GM21390 (cell line): ENCODE results near the gene KHDC1.
"Not testable (repeated sequence)": the region's sequence is repeated elsewhere in the genome, so short reads cannot be mapped to it uniquely, and the experiment has no call there.

ENCODE experiments used
- ATAC-seq: cut with Tn5 transposase; IDR thresholded peaks from one replicate; pipeline ENCODE4 v1.9.1; 2021; ENCODE audit not compliant: unreplicated experiment

KHDC1 gene

DNA sequence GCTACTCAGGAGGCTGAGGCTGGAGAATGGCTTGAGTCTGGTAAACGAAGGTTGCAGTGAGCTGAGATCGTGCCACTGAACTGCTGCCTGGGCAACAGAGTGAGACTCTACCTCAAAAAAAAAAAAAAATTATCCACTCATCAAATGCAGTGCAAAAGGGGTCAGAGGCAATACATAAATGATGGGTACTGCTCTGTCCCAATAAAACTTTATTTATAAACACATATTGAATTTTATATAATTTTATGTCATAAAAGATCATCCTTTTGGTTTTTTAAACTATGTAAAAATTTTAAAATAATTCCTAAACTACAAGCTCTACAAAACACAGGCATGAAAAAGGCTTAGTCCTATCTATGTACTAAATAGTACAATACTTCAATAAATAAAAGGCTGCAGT lies 10.3 kb downstream of the KHDC1 start:
- ATAC-seq = no peak

DNA sequence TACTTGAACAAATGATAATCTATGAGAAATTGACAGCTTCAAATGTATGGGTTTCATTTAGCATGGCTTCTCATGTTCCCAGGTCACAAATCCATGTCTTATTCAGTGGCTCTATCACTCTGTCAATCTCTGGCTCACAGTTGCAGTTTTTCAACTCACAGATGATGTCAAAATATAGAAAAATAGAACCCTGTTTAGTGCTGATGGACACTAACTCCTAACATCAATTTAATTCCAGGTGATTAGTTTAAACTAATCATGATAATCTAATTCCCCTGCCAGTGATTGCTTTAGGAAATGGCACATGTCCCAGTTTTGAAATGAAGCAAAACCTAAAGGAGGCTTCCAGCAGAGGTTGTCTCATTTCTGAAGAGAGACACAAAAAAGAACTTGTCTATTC lies 13.0 kb downstream of the KHDC1 start:
- ATAC-seq = no peak

DNA sequence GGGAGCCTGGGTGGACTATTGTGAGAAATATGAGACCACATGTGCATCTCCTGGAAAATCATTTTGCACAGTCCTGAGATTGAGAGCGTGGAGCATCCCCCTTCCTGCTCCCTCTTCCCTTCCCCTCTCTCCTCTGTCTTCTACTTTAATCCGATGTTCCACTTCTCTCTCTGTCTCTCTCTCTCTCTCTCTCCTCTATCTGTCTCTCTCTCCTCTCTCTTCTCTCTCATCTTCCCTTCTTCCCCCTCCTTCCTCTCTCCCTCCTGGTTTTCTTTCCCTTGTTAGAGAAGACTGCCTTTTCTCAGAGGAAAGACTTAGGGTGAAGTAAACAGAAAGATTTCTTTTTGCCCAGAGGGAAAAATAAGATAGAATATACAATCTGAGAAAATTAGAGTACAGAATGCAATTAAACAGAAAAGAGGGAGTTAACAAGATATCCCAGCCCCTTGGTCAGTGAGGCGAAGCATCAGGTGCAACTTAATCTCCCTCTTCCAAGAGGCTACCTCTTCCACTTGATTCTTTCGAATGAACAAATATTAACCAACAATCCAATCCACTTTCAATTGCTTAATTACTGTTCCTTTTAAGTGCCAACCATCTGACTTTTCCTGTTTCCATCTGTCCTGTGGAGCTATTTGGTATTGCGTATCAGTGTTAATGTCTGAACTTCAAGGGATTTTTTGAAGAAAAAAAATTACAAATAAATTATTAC lies 14.6 kb downstream of the KHDC1 start:
- no peak for ATAC-seq

DNA sequence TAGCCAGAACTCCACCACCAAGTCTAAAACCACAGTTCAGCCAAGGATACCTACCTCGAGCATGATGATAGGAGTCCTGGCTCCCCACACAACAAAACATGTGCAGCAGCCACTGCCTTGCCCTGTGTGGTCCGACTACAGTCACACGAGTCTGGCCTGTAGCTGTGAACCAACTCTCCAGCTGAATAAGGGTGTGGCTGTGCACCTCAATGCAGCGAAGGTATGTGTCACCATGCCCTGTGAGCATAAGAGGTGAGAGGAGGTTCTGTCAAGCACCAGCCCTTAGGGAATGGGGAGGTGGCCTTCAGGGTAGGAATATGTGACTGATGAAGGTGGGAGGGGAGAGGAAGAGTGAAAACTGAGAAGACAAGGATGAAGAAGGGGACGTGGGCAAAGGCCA lies 21.0 kb downstream of the KHDC1 start:
- no peak for ATAC-seq

DNA sequence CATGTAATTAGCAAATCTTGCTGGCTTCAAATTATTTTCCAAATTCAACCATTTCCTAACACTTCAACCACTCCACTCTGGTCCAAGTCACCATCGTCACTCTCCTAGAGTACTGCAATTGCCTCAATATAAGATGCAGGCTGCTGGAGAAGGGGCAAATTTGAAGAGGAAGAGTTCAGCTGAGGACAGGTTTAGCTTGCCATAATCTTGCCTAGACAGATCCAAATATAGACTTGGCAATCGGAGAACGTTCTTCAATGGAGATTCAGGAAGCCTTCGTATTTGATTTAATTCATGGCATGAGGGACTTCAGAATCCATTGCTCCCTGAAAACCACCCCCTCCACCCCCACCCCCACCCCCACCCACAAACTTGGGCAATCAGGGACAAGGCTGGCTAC lies 22.3 kb downstream of the KHDC1 start:
- ATAC-seq = no peak

DNA sequence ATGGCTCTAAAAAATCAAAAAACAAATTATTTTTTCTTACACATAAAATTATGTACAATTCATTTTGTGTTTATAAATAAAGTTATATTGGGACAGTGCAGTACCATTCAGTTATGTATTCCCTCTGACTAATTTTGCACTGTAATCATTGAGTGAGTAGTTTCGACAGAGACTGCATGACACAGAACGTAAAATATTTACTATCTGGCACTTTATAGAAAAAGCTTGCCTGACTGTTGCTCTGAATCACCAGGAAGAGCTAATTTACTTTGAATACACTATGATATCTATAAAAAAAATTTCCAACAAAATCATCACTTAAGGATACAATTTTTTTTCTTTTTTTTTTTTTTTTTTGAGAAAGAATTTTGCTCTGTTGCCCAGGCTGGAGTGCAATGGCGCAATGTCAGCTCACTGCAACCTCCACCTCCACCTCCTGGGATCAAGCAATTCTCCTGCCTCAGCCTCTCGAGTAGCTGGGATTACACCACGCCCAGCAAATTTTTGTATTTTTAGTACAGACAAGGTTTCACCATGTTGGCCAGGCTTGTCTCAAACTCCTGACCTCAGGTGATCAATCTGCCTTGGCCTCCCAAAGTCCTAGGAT lies 26.7 kb downstream of the KHDC1 start:
- ATAC-seq = no peak

DNA sequence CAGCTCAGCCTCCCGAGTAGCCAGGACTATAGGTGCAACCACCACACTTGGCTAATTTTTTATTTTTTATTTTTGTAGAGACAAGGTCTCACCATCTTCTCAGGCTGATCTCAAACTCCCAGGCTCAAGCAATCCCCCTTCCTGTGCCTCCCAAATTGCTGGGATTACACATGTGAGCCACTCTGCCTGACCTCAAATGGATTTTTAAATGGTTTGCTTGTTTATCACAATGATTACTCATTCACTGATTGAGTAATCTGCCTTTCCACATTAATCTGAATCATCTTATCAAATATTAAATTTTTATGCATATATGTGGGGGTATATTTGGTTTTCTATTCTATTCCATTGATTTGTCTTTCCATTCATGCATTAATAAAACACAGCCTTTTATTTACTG lies 28.3 kb downstream of the KHDC1 start:
- ATAC-seq = no peak

DNA sequence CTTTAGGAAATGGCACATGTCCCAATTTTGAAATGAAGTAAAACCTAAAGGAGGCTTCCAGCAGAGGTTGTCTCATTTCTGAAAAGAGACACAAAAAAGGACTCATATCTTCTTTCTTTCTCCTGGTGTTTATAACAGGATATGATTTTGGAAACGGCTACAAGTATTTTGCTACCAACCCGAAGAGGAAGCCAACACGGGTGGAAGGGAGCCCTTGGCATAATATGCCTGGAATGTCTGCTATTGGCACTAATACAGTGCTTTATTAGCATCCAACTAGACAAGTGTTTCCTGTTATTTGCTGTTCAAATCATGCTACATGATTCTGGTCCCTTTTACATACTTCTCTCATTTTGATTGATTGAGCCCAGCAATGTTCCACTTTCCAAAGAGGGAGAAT lies 29.0 kb downstream of the KHDC1 start:
- ATAC-seq = not testable (repeated sequence)

DNA sequence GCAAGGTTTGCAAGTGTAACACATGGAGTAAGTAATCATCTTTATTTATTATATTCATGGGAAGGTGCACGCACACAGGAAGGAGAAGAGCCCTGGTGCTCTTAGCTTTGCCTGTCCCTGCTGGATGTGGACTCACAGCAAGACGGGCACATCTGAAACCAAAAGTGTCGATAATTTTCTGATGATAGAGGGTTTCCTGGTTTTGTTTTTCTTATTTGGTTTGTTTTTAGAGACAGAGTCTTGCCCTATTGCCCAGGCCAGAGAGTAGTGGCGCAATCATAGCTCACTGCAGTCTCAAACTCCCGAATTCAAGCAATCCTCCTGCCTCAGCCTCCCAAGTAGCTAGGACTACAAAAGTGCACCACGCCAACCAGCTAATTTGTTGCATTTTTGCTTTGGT lies 29.9 kb downstream of the KHDC1 start:
- ATAC-seq = no peak

DNA sequence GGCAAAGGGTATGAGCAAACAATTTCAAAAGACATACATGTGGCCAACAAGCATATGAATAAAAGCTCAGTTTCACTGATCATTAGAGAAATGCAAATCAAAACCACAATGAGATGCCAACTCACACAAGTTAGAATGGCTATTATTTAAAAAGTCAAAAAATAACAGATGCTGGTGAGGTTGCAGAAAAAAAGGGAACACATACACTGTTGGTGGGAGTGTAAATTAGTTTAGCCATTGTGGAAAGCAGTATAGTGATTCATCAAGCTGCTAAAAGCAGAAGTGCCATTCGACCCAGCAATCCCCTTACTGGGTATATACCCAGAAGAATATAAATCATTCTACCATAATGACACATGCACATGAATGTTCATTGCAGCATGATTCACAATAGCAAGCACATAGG lies 31.0 kb downstream of the KHDC1 start:
- ATAC-seq = peak; percentile 48

DNA sequence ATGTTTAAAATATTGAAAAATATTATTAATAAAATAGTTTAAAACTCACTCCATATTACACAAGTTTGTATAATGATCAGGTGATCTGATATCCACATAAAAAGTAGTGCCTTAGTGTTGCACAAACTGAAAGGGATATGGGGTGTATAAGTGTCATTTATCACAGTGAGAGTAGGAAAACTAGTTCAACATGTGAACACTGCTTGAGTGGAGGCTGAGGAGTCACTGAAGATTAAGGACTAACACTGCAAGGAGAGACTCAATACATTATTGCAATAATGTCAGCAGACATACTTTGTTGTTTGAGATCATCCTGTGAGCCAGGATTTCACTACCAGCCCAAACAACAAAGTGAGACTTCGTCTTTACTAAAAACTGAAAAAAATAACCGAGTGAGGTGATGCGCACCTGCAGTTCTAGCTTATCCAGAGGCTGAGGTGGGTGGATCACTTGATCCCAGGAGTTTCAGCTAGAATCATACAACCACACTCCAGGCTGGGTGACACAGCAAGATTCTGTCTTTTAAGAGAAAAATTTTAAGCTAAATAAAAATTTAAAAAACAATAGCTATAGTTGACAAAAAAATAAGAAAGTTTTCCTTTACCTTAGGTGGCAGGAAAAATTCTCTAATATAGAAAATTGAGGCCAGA lies 35.3 kb downstream of the KHDC1 start:
- no peak for ATAC-seq

DNA sequence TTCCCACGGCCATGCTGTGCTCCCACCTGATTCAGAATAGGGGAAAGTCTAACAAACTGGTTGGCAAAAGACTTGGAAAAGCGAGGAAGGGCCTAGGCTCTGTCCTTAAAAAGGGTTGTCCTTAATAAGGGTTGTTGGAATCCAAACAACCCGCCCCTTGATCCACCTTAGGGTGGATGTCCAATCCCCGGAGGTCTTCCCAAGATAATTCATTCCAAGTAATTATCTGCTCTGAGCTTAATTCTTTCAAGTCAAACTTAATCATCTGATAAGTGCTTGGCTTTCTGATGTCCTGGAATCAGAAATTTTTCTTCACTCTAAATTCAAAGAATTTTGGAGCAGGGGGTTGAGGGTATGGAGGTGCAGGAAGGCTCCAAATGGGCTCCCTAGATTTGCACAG lies 37.6 kb downstream of the KHDC1 start, which contains the start of gene KHDC1L:
TSS of gene KHDC1L (minus strand) at position 101 of the 400 bp plus-strand sequence. CDS start at position 13, 88 bp downstream.
- ATAC-seq = no peak

DNA sequence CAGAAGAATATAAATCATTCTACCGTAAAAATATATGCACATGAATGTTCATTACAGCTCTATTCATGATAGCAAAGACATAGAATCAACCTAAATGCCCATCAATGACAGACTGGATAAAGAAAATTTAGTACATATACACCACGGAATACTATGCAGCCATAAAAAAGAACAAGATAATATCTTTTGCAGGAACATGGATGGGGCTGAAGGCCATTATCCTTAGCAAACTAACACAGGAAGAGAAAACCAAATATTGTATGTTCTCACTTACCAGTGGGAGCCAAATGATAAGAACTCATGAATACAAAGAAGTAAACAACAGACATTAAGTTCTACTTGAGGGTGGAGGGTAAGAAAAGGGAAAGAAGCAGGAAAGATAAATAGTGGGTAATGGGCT lies 46.1 kb downstream of the KHDC1 start:
- no peak for ATAC-seq

DNA sequence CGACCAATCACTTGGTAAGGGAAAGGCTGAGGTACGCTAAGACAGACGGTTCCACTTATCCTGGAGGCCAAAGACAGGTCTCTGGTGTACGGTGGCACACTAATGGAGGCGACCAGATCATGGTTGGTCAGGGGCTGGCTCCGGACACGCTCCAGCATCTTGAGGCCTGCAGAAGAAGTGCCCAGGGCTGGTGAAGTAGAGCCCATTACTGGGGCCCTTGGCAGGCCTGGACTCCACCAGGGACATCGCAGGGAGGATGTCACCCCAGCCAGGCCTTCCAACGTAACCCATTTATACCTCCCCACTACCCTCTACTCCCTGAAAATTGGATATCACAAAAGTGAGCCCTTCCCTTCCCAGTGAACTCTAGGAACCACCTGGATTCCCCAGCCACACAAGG lies 53.9 kb downstream of the KHDC1 start:
- ATAC-seq = no peak

DNA sequence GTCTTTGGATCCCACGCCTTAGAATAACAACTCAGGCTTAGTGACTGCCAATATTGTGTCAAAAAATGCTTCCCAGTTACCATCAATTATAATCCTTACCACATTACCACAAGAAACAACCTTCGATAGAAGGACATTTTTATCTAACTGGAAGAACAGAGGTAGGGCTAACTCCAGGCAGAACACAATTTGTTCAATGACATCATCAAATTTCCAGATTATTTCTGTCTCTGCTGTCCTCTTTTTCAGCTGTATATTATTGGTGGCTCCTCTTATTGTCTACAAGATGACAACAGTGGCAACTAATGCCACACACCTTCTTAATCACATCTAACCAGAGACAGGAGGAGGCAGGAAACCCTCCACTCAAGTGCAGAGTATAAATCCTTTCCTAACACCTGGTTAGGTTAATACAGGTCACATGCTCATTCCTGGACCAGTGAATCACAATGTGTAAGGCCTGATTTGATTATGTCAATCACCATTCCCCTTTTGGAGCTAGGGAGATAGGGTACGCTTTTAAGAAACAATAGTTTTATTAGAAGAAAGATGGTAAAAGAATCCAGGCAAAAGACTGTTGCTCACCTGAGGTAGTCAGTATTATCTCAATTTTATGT lies 55.7 kb downstream of the KHDC1 start:
- ATAC-seq = no peak

DNA sequence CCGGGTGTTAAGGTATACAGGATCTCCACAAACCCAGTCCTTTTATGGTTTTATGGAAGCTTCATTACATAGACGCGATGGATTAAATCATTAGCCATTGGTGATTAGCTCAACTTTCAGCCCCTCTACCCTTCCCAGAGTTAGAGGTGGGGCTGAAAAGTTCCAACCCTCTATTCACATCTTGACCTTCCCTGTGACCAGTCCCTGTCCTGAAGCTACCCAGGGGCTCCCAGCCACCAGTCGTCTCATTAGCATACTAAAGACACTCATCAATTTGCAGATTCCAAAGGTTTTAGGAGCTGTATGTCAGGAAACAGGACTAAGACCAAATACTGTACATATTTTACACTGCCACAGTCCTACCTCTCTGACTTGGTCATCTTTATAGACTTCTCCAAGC lies 58.7 kb downstream of the KHDC1 start:
- no peak for ATAC-seq

DNA sequence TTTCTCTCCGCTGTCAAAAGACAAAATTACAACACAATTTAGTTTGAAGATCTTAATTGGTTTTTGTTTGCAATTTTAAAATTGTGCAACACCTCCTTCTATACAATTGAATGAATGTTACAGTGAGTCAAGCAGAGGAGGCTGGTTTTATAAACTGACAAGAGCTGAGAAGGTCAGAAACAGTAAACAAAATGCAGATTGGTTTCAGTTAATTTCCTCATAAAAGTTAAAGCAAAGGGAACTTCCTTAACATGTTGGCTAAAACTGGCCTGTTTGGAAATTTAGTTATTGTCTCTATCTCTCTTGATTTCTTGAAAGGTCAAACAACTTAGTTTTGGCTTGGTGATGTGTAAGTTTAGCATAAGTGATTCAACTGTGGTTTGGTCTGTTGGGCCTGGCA lies 59.9 kb downstream of the KHDC1 start:
- no peak for ATAC-seq

DNA sequence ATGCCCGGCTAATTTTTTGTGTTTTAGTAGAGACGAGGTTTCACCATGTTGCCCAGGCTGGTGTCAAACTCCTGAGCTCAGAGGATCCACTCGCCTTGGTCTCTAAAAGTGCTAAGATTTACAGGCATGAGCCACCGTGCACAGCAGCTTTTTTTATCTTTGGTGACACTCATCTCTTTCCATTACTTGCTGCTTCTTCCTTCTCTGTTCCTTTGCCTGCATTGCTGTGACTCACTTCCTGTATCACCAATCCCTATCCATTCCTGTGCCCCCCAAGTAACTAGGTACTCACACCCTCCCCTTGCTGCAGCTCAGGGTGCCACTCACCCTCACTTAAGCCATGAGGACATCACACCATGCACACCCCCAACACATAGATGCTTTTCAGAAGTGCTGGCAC lies 62.3 kb downstream of the KHDC1 start:
- ATAC-seq = no peak

DNA sequence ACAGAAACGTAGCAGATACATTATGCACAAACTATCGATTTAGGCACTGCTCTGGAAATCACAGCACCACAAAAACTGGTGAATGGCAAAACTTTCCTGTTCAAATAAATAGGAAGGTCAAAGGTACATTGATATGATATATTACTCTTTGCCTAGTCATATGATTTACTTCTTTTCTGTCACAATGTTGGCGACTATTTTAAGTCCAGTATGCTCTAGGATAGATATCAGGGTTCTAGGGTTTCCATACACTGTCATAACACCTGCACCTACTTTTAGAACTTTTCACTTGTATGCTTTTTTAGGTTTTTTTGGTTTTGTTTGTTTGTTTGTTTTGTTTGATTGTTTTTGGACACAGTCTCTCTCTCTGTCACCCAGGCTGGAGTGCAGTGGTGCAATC lies 62.7 kb downstream of the KHDC1 start:
- ATAC-seq = no peak

DNA sequence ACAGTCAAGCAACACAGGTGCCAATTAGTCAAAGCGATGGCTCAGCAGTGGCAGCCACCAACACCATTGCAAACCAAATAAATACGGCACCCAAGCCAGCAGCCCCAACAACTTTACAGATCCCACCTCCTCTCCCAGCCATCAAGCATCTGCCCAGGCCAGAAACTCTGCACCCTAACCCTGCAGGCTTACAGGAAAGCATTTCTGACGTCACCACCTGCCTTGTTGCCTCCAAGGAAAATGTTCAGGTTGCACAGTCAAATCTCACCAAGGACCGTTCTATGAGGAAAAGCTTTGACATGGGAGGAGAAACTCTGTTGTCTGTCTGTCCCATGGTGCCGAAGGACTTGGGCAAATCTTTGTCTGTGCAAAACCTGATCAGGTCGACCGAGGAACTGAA lies 68.3 kb downstream of the KHDC1 start:
- no peak for ATAC-seq

DNA sequence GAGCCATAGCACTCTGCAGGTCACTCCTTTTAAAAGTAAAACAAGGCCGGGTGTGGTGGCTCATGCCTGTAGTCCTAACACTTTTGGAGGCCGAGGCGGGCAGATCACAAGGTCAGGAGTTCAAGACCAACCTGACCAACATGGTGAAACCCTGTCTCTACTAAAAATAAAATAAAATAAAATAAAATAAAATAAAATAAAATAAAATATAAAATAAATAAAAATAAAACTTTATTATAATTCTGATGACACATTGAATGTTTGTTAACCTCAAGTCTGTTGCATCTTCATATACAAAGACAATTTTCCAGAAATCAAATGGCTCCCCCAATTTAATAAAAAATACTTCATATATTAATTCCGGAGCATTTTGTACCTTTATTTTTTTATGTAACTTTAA lies 69.7 kb downstream of the KHDC1 start:
- ATAC-seq = not testable (repeated sequence)
